ENCODE measurements around the gene ANAPC16. TPM values are rescaled to one million over a fixed set of nuclear protein-coding genes. Genes with fewer than 3 reads are reported as not detected.
"Not testable (repeated sequence)": the region's sequence is repeated elsewhere in the genome, so short reads cannot be mapped to it uniquely, and the experiment has no call there.

Gene ANAPC16
- total RNA-seq, 1 donor from 2014 or later: 95.9 TPM

DNA sequence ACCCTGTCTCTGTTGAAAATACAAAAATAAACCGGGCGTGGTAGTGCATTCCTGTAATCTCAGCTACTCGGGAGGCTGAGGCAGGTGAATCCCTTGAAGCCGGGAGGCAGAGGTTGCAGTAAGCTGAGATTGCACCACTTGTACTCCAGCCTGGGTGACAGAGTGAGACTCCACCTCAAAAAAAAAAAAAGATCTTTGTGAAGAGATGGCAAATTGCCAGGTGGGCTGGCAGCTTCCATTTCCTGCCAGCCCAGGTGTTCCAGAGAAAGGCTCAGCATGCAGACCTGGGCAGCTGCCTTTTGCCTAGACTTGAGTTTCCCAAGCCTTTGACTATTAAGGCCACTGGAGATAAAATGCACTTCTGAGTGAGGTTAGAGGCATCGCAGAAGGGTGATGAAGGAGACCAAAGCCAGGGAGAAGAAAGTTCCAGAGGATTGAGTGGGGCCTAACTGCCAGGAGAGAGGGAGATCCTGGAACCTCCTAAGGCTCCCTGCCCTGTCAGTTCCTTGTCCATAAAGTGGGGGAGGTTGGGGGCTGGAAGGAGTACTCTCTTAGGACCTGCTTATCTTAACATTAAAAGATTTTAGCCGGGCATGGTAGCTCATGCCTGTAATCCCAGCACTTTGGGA lies 47.9 kb downstream of the ANAPC16 start:
- no peaks in the 10 kb centered on the region for H3K27me3 Mint-ChIP-seq (ENCODE audit: low read depth)
- no peaks in the 10 kb centered on the region for H3K9me3 Mint-ChIP-seq
- H3K4me1 Mint-ChIP-seq (ENCODE audit: low read depth): peaks cover 34% of the 10 kb centered on the region
- intact Hi-C loops (cut with micrococcal nuclease): no loop called here
- DNase-seq (ENCODE audit: low spot score): no peak
- peak overlapping the region; percentile 15 for H3K27ac Mint-ChIP-seq
- no peaks in the 10 kb centered on the region for H3K36me3 Mint-ChIP-seq (ENCODE audit: low read depth)
- H3K4me3 Mint-ChIP-seq (ENCODE audit: low read depth): no peak overlapping the region

DNA sequence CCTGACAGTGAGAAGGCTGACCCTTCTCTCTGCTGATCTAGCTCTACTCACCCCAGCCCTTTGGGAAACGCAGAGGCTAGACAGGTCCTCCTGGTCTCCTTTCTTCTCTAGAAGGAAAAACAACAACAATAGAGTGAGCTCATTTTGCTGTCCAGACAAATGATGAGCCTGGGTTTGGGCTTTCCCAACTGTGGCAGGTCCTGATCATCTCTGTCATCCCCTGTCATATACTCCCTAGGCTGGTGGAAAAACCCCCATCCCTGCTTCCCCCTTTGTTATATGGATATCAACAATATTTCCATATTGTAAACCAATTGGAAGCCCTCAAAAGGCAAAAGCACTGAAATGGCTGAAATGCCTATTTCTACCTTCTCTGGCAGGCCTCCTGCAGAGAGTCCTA lies 48.7 kb downstream of the ANAPC16 start:
- no peak for DNase-seq (ENCODE audit: low spot score)
- Mint-ChIP-seq H3K36me3 (ENCODE audit: low read depth) (no peaks in the 10 kb centered on the region), H3K4me3 (ENCODE audit: low read depth) (no peak overlapping the region), H3K27ac (no peak overlapping the region), H3K9me3 (no peaks in the 10 kb centered on the region), H3K27me3 (ENCODE audit: low read depth) (no peaks in the 10 kb centered on the region), H3K4me1 (ENCODE audit: low read depth) (peaks cover 32% of the 10 kb centered on the region)
- intact Hi-C loops (cut with micrococcal nuclease): no loop called here

DNA sequence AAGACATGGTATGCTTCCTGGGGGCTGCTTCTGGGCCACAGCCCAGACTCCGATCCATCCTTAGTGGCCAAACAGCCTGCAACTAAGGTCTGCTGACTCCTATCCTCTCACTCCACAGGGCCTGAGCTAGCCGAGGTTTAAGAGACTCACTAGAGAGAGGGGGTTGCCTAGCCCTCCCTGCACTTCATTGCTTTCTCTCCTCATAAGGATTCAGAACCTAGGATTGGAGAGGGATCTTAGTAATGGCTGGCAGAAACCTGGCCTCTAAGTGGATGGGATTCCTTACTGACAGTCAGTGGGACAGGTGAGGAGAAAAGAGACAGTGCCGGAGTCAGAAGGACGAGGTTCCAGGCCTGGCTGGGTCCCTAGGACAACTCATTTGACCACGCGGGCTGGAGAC lies 49.7 kb downstream of the ANAPC16 start:
- Mint-ChIP-seq H3K27me3 (ENCODE audit: low read depth) (no peaks in the 10 kb centered on the region), H3K27ac (no peak overlapping the region), H3K36me3 (ENCODE audit: low read depth) (no peaks in the 10 kb centered on the region), H3K4me1 (ENCODE audit: low read depth) (peaks cover 26% of the 10 kb centered on the region), H3K4me3 (ENCODE audit: low read depth) (no peak overlapping the region), H3K9me3 (no peaks in the 10 kb centered on the region)
- DNase-seq (ENCODE audit: low spot score): no peak
- intact Hi-C loops (cut with micrococcal nuclease): no loop called here

DNA sequence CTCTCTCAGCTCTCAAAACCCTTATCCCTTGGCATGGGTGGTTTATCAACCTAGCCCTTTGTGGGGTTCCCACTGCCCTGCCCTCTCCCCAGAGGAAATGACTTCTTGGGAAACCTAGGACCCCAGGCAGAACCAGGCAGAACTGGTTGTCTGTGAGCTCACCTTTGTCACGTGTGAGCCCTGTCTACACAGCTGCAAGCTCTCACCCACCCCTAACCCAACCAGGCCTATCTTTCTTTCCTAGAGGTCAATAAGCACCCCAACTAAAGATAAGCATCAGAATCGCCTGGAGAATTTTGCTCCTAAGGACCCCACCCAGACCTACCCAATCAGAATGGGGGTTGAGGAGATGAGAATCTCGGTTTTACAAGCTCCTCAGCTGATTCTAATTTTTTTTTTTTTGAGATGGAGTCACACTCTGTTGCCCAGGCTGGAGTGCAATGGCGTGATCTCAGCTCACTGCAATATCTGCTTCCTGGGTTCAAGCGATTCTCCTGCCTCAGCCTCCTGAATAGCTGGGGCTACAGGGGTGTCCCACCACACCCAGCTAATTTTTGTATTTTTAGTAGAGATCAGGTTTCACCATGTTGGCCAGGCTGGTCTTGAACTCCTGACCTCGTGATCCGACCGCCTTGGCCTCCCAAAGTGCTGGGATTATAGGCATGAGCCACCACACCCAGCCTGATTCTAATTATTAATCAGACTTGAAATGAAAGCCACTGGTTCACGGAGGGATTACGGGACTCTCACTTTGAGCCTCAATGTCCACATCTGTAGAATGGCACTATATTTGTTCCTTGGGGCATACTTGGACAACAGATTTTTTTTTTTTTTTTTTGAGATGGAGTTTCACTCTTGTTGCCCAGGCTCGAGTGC lies 50.4 kb downstream of the ANAPC16 start:
- intact Hi-C loops (cut with micrococcal nuclease): no loop called here

DNA sequence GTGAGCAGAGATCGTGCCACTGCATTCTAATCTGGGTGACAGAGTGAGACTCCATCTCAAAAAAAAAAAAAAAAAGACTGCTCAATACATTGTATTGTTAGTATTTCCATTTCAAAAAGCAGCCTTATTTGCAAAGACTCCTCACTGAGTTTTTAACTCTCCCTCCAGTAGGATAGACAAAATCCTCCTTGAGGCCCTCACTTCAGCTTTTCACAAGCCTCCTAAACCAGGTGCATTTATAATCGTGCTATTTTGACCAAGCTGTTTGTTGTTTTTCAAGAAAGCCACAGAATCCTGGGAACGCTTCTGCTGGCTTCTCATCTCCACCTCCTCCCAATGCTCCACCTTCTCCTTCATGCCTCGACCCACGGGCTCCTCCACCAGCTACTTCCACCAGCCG lies 51.6 kb downstream of the ANAPC16 start:
- no peak for DNase-seq (ENCODE audit: low spot score)
- Mint-ChIP-seq H3K27me3 (ENCODE audit: low read depth) (no peaks in the 10 kb centered on the region), H3K27ac (no peak overlapping the region), H3K36me3 (ENCODE audit: low read depth) (no peaks in the 10 kb centered on the region), H3K4me3 (ENCODE audit: low read depth) (no peak overlapping the region), H3K9me3 (no peaks in the 10 kb centered on the region), H3K4me1 (ENCODE audit: low read depth) (peaks cover 24% of the 10 kb centered on the region)
- intact Hi-C loops (cut with micrococcal nuclease): no loop called here

More for the DNA sequence above, 50.4 kb downstream of the ANAPC16 start:
- no peak for DNase-seq (ENCODE audit: low spot score)
- no peaks in the 10 kb centered on the region for H3K9me3 Mint-ChIP-seq
- H3K27ac Mint-ChIP-seq: no peak overlapping the region
- H3K4me1 Mint-ChIP-seq (ENCODE audit: low read depth): peaks cover 27% of the 10 kb centered on the region
- no peak overlapping the region for H3K4me3 Mint-ChIP-seq (ENCODE audit: low read depth)
- H3K36me3 Mint-ChIP-seq (ENCODE audit: low read depth): no peaks in the 10 kb centered on the region
- H3K27me3 Mint-ChIP-seq (ENCODE audit: low read depth): no peaks in the 10 kb centered on the region

DNA sequence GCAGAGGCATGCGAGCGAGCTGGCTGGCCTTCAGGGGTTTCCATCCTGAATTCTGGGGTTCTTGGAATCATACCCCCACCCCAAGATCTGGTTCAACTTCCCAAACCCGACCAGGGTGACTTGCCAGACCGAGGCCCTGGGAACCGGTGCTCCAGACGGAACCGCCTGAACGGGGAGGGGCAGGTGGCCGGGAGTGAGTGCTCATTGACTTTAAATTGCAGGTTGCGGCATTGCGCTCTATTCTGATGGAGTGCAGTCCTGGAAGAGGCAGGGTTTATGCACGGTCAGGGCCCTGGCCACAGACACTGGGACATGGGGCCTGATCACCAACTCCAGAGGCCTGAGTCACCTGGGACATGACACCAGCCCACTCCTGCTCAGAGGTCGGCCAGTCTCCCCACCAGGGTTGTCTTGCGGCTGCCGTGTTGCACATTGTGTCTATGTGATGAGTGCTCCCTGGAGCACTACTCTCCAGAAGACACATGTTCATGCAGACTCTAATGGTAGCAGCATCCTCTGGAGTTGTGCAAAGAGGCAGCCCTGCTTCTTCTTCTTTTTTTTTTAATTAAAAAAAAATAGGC lies 52.1 kb downstream of the ANAPC16 start:
- H3K27me3 Mint-ChIP-seq (ENCODE audit: low read depth): no peaks in the 10 kb centered on the region

DNA sequence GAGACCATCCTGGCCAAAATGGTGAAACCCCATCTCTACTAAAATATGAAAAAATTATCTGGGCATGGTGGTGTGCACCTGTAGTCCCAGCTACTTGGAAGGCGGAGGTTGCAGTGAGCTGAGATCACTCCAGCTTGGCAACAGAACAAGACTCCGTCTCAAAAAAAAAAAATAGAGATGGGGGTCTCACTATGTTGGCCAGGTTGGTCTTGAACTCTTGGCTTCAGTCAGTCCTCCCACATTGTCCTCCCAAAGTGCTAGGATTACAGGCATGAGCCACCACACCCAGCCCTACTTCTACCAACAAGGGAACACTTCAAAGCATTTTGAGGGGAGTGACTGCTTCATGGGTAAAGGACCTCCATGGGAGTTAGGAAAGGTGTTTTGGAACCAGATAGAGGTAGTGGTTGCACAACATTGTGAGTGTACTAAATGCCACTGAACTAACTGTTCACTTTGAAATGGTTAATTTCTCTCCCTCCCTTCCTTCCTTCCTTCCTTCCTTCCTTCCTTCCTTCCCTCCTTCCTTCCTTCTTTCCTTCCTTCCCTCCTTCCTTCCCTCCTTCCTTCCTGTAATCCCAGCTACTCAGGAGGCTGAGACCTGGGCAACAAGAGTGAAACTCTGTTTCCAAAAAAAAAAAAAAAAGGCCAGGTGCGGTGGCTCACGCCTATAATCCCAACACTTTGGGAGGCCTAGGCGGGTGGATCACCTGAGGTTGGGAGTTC lies 52.8 kb downstream of the ANAPC16 start:
- H3K4me3 Mint-ChIP-seq (ENCODE audit: low read depth); H3K9me3 Mint-ChIP-seq; DNase-seq (ENCODE audit: low spot score); intact Hi-C loops (cut with micrococcal nuclease); H3K27me3 Mint-ChIP-seq (ENCODE audit: low read depth); H3K36me3 Mint-ChIP-seq (ENCODE audit: low read depth); H3K27ac Mint-ChIP-seq: not testable (repeated sequence)
- H3K4me1 Mint-ChIP-seq (ENCODE audit: low read depth): peaks cover 28% of the 10 kb centered on the region

More for the DNA sequence above, 52.1 kb downstream of the ANAPC16 start:
- Mint-ChIP-seq H3K4me1 (ENCODE audit: low read depth) (peaks cover 28% of the 10 kb centered on the region), H3K36me3 (ENCODE audit: low read depth) (no peaks in the 10 kb centered on the region), H3K27ac (no peak overlapping the region), H3K9me3 (no peaks in the 10 kb centered on the region), H3K4me3 (ENCODE audit: low read depth) (no peak overlapping the region)
- no peak for DNase-seq (ENCODE audit: low spot score)
- intact Hi-C loops (cut with micrococcal nuclease): no loop called here

DNA sequence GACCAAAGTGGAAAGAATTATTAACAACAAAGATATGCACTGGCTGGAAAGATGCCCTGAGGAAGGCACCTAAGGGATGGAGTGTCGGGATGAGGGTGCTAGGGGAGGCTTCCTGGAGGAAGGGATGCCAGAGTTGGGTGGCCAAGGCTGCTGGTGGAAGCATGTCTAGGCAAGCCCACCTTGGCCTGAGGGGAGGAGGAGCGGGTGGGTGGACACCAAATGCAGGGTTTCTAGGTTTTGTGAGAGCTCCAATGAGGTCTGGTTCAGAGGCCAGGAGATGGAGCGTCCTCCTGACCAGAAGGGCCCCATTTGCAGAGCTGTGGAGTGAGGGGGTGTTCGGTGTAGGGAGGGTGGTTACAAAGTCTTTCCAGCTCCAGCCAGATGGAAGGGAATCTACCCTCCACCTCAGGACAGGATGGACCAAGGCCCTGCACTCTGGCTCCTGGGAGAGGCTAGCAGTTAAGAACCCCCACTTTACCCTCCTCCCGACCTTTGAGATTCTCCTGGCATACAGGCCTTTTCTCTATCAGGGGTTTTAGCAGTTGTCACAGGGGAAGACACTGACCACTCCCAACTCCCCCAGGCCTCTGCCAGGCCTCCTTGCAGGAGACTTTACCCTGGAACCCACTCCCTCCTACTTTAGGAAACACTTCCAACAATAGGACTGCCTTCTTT lies 54.9 kb downstream of the ANAPC16 start:
- H3K27me3 Mint-ChIP-seq (ENCODE audit: low read depth): no peaks in the 10 kb centered on the region
- H3K9me3 Mint-ChIP-seq: no peaks in the 10 kb centered on the region

DNA sequence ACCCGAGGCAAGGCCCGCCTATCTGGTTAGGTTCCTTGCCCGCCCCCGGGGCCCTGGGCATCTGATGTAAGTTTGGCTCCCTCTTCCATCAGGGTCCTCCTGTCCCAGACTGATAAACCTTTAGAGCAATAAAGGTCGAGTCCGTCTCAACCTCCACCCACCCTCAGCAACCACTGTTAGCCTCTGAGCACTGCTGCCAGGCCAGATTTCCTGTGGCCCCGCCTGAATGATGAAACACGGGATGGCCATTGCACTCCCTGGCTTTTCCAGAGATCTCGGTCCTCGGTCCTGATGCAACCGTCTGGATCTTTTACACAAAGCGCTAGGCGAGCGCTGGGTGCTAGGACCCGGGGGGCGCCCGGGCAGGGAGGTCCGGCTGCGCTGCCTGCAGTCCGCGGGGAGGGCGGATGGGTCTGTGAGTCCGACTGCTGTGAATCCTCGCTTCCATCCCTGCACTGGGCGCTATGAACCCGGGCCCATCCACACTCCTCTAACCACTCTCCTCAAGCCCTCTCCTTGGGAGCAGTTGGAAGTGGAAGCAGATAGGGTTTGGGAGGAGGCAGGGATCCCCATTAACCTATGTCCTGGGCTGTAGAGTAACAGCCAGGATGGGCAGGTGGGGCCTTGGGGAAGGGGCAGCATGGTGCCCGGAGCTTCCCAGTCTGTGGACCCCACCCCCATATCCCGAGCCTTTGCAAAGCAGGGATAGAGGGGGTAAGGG lies 57.0 kb downstream of the ANAPC16 start:
- intact Hi-C loops (cut with micrococcal nuclease): loop anchor here (1.0 to 2.0 kb wide), 5 partner anchors 12 to 62 kb away; partner anchors contain the start of genes ANAPC16 and ASCC1

More for the DNA sequence above, 54.9 kb downstream of the ANAPC16 start:
- H3K36me3 Mint-ChIP-seq (ENCODE audit: low read depth): peaks cover 25% of the 10 kb centered on the region
- H3K27ac Mint-ChIP-seq: no peak overlapping the region
- intact Hi-C loops (cut with micrococcal nuclease): no loop called here
- H3K4me3 Mint-ChIP-seq (ENCODE audit: low read depth): no peak overlapping the region
- H3K4me1 Mint-ChIP-seq (ENCODE audit: low read depth): peaks cover 25% of the 10 kb centered on the region
- no peak for DNase-seq (ENCODE audit: low spot score)

DNA sequence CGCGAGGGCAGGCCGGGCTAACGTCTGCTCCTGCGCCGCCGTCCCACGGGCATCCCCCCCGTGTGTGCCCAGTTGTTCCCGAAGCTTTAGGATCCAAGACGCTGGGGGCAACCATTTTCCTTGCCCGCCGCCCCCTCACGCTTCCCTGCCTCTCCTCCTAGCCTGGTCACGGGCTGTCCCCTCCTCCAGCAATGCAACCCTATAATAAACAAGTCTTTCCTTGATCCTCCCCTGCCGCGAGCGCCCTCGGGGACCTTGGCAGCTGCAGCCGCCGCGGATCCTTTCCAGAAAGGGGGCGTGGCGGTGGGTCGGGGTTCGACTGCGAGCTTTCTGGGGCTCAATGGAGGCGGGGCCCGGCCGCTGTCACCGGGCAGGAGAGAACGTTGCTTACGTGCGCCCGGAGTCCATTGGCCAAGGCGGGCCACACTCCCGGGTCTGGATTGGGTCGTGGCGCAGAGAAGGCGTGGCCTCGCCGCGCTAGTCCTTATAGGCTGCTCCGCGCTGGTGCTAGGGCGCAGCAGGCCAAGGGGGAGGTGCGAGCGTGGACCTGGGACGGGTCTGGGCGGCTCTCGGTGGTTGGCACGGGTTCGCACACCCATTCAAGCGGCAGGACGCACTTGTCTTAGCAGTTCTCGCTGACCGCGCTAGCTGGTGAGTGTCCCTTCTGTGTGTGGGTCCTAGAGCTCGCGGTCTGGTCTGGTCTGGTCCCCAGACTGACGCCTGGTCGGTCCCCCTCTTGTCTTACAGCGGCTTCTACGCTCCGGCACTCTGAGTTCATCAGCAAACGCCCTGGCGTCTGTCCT lies 57.8 kb downstream of the ANAPC16 start, which contains the start of gene DDIT4:
TSS of gene DDIT4 (plus strand) at position 515 of the 803 bp plus-strand sequence. CDS start 293 bp downstream, outside the sequence.
- Mint-ChIP-seq H3K9me3 (no peaks in the 10 kb centered on the region), H3K4me3 (ENCODE audit: low read depth) (peak within 1 kb of the TSS; percentile 100), H3K36me3 (ENCODE audit: low read depth) (peaks cover 38% of the 10 kb centered on the region), H3K4me1 (ENCODE audit: low read depth) (peaks cover 43% of the 10 kb centered on the region), H3K27me3 (ENCODE audit: low read depth) (no peaks in the 10 kb centered on the region), H3K27ac (peak within 1 kb of the TSS; percentile 94)
- peak; percentile 99 for DNase-seq (ENCODE audit: low spot score)
- intact Hi-C loops (cut with micrococcal nuclease): loop anchor here (1.0 to 2.0 kb wide), 4 partner anchors 24 to 62 kb away; partner anchors contain the start of genes ANAPC16 and ASCC1

More for the DNA sequence above, 57.0 kb downstream of the ANAPC16 start:
- H3K4me3 Mint-ChIP-seq (ENCODE audit: low read depth): peak overlapping the region; percentile 100
- H3K27me3 Mint-ChIP-seq (ENCODE audit: low read depth): no peaks in the 10 kb centered on the region
- peaks cover 38% of the 10 kb centered on the region for H3K36me3 Mint-ChIP-seq (ENCODE audit: low read depth)
- DNase-seq (ENCODE audit: low spot score): no peak
- peaks cover 37% of the 10 kb centered on the region for H3K4me1 Mint-ChIP-seq (ENCODE audit: low read depth)
- peak overlapping the region; percentile 47 for H3K27ac Mint-ChIP-seq
- no peaks in the 10 kb centered on the region for H3K9me3 Mint-ChIP-seq

DNA sequence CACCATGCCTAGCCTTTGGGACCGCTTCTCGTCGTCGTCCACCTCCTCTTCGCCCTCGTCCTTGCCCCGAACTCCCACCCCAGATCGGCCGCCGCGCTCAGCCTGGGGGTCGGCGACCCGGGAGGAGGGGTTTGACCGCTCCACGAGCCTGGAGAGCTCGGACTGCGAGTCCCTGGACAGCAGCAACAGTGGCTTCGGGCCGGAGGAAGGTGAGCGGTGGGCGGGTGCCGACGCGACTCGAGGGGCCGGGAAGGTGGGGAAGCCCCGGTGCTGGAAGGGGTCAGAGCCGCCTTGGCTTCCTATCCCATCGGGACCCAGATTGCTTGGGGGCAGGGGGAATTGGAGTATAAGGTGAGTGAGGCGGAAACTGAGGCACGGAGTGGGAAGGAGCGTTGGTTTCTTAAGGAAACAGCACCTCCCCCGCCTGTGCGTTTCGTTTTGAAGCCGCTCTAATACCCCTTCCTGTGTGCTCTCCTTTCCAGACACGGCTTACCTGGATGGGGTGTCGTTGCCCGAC lies 58.5 kb downstream of the ANAPC16 start:
- Mint-ChIP-seq H3K27ac (peak overlapping the region; percentile 94), H3K36me3 (ENCODE audit: low read depth) (peaks cover 38% of the 10 kb centered on the region), H3K4me3 (ENCODE audit: low read depth) (peak overlapping the region; percentile 100), H3K27me3 (ENCODE audit: low read depth) (no peaks in the 10 kb centered on the region), H3K4me1 (ENCODE audit: low read depth) (peaks cover 41% of the 10 kb centered on the region), H3K9me3 (no peaks in the 10 kb centered on the region)
- intact Hi-C loops (cut with micrococcal nuclease): no loop called here
- DNase-seq (ENCODE audit: low spot score): peak; percentile 38
